ENCODE measurements around the gene DMRT2.

The DMRT2 gene

GRCh38 chr9:1009101-1009707, 41.0 kb upstream of the DMRT2 start:
- peak; percentile 95 for TF ChIP-seq CTCF (IDR thresholded peaks at IDR 0.05; ENCODE audit: low read depth, low read length)
- no peak overlapping the region for H3K4me3 ChIP-seq (ENCODE audit: low read depth, low read length)
- in situ Hi-C loops (cut with HindIII; ENCODE audit: low sequenced_read_pairs): no loop called here
- DNase-seq (ENCODE audit: low read depth, low spot score): peak; percentile 73

DNA sequence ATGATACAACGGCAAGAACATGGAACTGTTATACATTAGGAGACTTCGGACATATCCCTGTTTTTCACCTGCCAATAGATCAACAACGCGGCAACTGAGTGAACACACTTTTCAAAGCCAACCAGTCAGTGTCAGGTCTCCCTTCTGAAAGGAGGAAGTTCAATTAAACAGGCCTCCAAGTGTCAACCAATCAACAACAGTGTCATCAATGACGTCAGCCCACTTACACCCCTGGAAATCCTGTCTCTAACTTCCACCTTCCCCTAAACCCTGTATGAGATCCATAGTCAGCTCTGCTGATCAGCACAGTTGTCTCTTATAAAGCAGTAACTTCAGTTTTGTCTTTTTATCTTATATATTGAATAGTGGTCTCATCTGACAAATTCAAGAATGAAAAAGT, 37.1 kb upstream of the DMRT2 start:
- in situ Hi-C loops (cut with HindIII; ENCODE audit: low sequenced_read_pairs): no loop called here
- H3K4me3 ChIP-seq (ENCODE audit: low read depth, low read length): no peak overlapping the region
- no peak for TF ChIP-seq CTCF (IDR thresholded peaks at IDR 0.05; ENCODE audit: low read depth, low read length)
- DNase-seq (ENCODE audit: low read depth, low spot score): no peak

DNA sequence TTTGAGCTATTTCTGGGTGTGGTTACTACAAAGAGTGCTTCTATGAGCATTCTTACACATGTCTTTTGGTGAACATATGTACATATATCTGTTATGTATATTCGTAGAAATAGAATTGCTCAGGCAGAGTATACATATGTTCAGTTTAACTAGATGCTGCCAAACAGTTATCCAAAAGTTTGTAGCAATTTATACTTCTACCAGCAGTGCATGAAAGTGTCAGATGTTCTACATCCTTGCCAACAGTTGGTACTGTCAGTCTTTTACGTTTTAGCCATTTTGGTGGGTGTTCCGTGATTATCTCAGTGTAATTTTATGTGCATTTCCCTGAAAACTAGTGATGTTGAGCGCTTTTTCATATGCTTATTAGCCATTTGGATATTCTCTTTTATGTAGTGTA, 35.9 kb upstream of the DMRT2 start:
- H3K4me3 ChIP-seq (ENCODE audit: low read depth, low read length): no peak overlapping the region
- TF ChIP-seq CTCF (IDR thresholded peaks at IDR 0.05; ENCODE audit: low read depth, low read length): no peak
- in situ Hi-C loops (cut with HindIII; ENCODE audit: low sequenced_read_pairs): no loop called here
- no peak for DNase-seq (ENCODE audit: low read depth, low spot score)

DNA sequence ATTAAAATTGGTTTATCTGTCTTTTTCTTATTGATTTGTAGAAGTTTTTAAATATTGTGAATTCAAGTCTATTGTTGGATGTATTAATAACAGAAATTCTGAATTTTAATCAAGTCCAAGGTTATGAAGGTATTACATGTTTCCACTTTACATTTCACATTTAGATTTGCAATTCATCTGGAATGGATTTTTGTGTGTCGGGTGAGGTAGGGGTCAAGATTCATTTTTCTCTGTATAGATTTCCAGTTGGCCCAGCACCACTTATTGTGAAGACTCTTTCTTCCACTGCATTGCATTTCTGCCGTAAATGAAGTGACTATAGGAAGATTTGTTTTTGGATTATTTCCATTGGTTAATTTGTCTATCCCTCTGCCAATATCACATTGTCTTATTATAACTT, 35.5 kb upstream of the DMRT2 start:
- in situ Hi-C loops (cut with HindIII; ENCODE audit: low sequenced_read_pairs): no loop called here
- TF ChIP-seq CTCF (IDR thresholded peaks at IDR 0.05; ENCODE audit: low read depth, low read length): no peak
- DNase-seq (ENCODE audit: low read depth, low spot score): no peak

GRCh38 chr9:1018121-1018520, 32.0 kb upstream of the DMRT2 start:
- in situ Hi-C loops (cut with HindIII; ENCODE audit: low sequenced_read_pairs): no loop called here
- H3K4me3 ChIP-seq (ENCODE audit: low read depth, low read length): no peak overlapping the region
- DNase-seq (ENCODE audit: low read depth, low spot score): no peak
- TF ChIP-seq CTCF (IDR thresholded peaks at IDR 0.05; ENCODE audit: low read depth, low read length): no peak

More for the DNA sequence above, 35.5 kb upstream of the DMRT2 start:
- no peak overlapping the region for H3K4me3 ChIP-seq (ENCODE audit: low read depth, low read length)

DNA sequence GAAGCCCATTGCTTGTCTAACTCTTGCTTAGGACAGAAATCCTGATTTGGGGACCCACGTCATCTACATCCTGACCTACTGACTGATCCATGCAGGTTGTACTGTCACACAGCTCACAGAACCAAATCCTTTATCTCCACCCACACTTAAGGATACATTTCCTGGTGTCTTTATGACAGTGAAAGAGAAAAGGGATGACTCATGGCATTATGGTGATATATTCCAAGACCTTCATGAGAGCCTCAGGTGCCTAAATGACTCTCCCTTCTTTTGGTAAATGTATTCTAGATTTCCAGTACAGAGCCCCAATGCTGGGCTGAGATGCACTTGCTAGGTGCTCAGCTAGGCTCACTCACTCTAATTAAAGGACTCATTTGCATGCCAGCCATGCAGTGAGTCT, 26.0 kb upstream of the DMRT2 start:
- no peak overlapping the region for H3K4me3 ChIP-seq (ENCODE audit: low read depth, low read length)
- DNase-seq (ENCODE audit: low read depth, low spot score): no peak
- in situ Hi-C loops (cut with HindIII; ENCODE audit: low sequenced_read_pairs): no loop called here
- TF ChIP-seq CTCF (IDR thresholded peaks at IDR 0.05; ENCODE audit: low read depth, low read length): no peak

DNA sequence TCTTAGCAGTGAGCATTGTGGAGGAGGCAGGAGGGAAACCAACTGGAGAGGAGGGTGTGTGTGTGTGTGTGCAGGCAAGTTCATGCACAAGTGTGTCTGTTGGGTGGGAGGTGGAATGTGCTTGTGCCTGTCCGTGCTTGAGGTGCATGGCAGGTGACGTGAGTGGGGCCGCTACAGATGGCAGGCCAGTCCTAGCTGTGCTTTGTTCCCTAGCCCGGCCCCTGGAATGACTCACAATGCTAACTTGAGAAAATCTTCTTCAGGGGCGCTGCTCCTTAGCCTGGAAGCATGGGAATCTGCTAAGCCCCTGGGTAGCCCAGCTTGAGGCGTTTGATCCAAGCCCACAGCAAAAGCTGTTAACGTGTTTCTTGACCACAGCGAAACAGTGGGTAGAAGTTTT, 25.0 kb upstream of the DMRT2 start:
- in situ Hi-C loops (cut with HindIII; ENCODE audit: low sequenced_read_pairs): no loop called here
- DNase-seq (ENCODE audit: low read depth, low spot score): no peak
- no peak overlapping the region for H3K4me3 ChIP-seq (ENCODE audit: low read depth, low read length)
- no peak for TF ChIP-seq CTCF (IDR thresholded peaks at IDR 0.05; ENCODE audit: low read depth, low read length)

Data from astrocyte of the spinal cord (primary cell).